H1 (cell line): ENCODE results near the gene COL20A1. TPM values are rescaled to one million over a fixed set of nuclear protein-coding genes. Genes with fewer than 3 reads are reported as not detected.

Experiments used
- CTCF ChIA-PET: fragments of 300-600 bp; sonication (Branson Sonifier 250); formaldehyde crosslinking; loops from one replicate; lab custom pipeline; 2021; ENCODE audit not compliant: partially characterized antibody; lab: Charles Lee
- POLR2A ChIA-PET: fragments of 300-600 bp; sonication (Branson Sonifier 250); formaldehyde crosslinking; loops from one replicate; lab custom pipeline; 2021; ENCODE audit warnings: inconsistent platforms; ENCODE audit not compliant: partially characterized antibody; lab: Charles Lee
- DNase-seq, 2 experiments: peaks; one replicate each; pipeline versions ENCODE4 v3.0.0 to v3.0.0-alpha.2; 2010 to 2022; ENCODE audit warnings: low spot score in 2 of 2, low read depth in 1 of 2, mixed read lengths in 1 of 2
- FAIRE-seq: peaks from 2 replicates; lab custom pipeline; 2011; peaks lifted over from hg19 to GRCh38; lab: Jason Lieb, UNC
- H2AFZ ChIP-seq: 2 replicates; pipeline ENCODE4 v1.8.1; 2012; ENCODE audit warnings: low read length, inconsistent platforms
- H2AK5ac ChIP-seq: 2 replicates; pipeline ENCODE4 v1.6.1; 2013; ENCODE audit warnings: low read depth, low read length
- H2BK120ac ChIP-seq: replicated peaks from 2 replicates; pipeline ENCODE3; 2013; ENCODE audit warnings: low read depth, low read length, inconsistent platforms
- H2BK12ac ChIP-seq: 2 replicates; pipeline ENCODE4 v1.6.1; 2013; ENCODE audit warnings: low read depth, low read length
- H2BK15ac ChIP-seq: 2 replicates; pipeline ENCODE4 v1.6.1; 2013; ENCODE audit warnings: low read length
- H2BK20ac ChIP-seq: 2 replicates; pipeline ENCODE4 v1.6.1; 2013; ENCODE audit warnings: low read length
- H2BK5ac ChIP-seq: 2 replicates; pipeline ENCODE4 v1.6.1; 2013; ENCODE audit warnings: low read depth, low read length
- H3K14ac ChIP-seq: 2 replicates; pipeline ENCODE4 v1.6.1; 2013; ENCODE audit warnings: inconsistent platforms; ENCODE audit not compliant: insufficient read length
- H3K18ac ChIP-seq: 2 replicates; pipeline ENCODE4 v1.6.1; 2013; ENCODE audit warnings: low read length; ENCODE audit errors: extremely low read depth
- H3K23ac ChIP-seq: 2 replicates; pipeline ENCODE4 v1.6.1; 2013; ENCODE audit warnings: inconsistent platforms; ENCODE audit not compliant: insufficient read length
- H3K23me2 ChIP-seq: 2 replicates; pipeline ENCODE4 v1.6.1; 2013; ENCODE audit warnings: low read depth, low read length
- H3K27ac ChIP-seq: 2 replicates; pipeline ENCODE4 v1.6.1; 2011; ENCODE audit warnings: low read depth, low read length, inconsistent platforms
- H3K27me3 ChIP-seq, 4 experiments: replicated peaks in 1 of 4; 1 replicate in 1 of 4; 2 replicates in 3 of 4; pipeline versions ENCODE4 v1.6.1 to v1.8.1; 2011 to 2013; ENCODE audit warnings: low read length in 3 of 4, mild to moderate bottlenecking in 3 of 4, inconsistent platforms in 2 of 4, mixed read lengths in 2 of 4, moderate library complexity in 1 of 4; ENCODE audit not compliant: control insufficient read depth in 3 of 4, insufficient read depth in 3 of 4; ENCODE audit errors: extremely low read depth in 1 of 4
- H3K36me3 ChIP-seq, 4 experiments: 2 replicates each; pipeline versions ENCODE4 v1.6.1 to v1.8.1; 2011 to 2013; ENCODE audit warnings: mild to moderate bottlenecking in 4 of 4, low read length in 3 of 4, moderate library complexity in 2 of 4, control low read depth in 1 of 4, inconsistent platforms in 1 of 4; ENCODE audit not compliant: insufficient read depth in 4 of 4, control insufficient read depth in 2 of 4
- H3K4ac ChIP-seq: replicated peaks from 2 replicates; pipeline ENCODE3; 2013; ENCODE audit warnings: low read length, low read depth, mixed read lengths, inconsistent platforms; ENCODE audit not compliant: insufficient read length
- H3K4me1 ChIP-seq, 4 experiments: replicated peaks in 1 of 4; 1 replicate in 1 of 4; 2 replicates in 3 of 4; pipeline versions ENCODE4 v1.6.1 to v1.8.1; 2011 to 2013; ENCODE audit warnings: low read length in 3 of 4, inconsistent platforms in 2 of 4, mixed read lengths in 1 of 4; ENCODE audit not compliant: insufficient read depth in 4 of 4, control insufficient read depth in 3 of 4
- H3K4me2 ChIP-seq, 2 experiments: 2 replicates each; pipeline versions ENCODE4 v1.6.1 to v1.8.1; 2011 to 2013; ENCODE audit warnings: low read depth in 2 of 2, low read length in 2 of 2, control low read depth in 1 of 2, inconsistent platforms in 1 of 2, mild to moderate bottlenecking in 1 of 2; ENCODE audit not compliant: insufficient read depth in 1 of 2
- H3K4me3 ChIP-seq, 4 experiments: fragments of 200-600, 300-600 bp in 1 of 4; sonication (generic), shearing (Covaris generic), sonication (Bioruptor Twin) in 1 of 4; 2 replicates each; pipeline versions ENCODE4 v1.5.1 to v1.8.1; 2011 to 2016; ENCODE audit warnings: low read length in 4 of 4, low read depth in 3 of 4, control low read depth in 2 of 4, inconsistent platforms in 2 of 4, mild to moderate bottlenecking in 2 of 4, mixed read lengths in 1 of 4, moderate library complexity in 1 of 4; ENCODE audit not compliant: insufficient read depth in 2 of 4; ENCODE audit errors: extremely low read depth in 1 of 4
- H3K56ac ChIP-seq: replicated peaks from 2 replicates; pipeline ENCODE3; 2013; ENCODE audit warnings: low read depth, mild to moderate bottlenecking, mixed read lengths, low read length, inconsistent platforms; ENCODE audit not compliant: insufficient read length
- H3K79me1 ChIP-seq: 2 replicates; pipeline ENCODE4 v1.6.1; 2013; ENCODE audit warnings: low read depth, low read length, control low read depth
- H3K79me2 ChIP-seq, 2 experiments: 2 replicates each; pipeline versions ENCODE4 v1.6.1 to v1.8.1; 2012 to 2013; ENCODE audit warnings: low read length in 2 of 2, mild to moderate bottlenecking in 2 of 2, inconsistent platforms in 1 of 2; ENCODE audit not compliant: insufficient read depth in 2 of 2, control insufficient read depth in 1 of 2
- H3K9ac ChIP-seq, 4 experiments: replicated peaks in 1 of 4; 1 replicate in 1 of 4; 2 replicates in 3 of 4; pipeline versions ENCODE4 v1.6.1 to v1.8.1; 2011 to 2013; ENCODE audit warnings: low read depth in 3 of 4, low read length in 3 of 4, control low read depth in 2 of 4, mild to moderate bottlenecking in 2 of 4, moderate library complexity in 2 of 4, inconsistent platforms in 1 of 4; ENCODE audit errors: extremely low read depth in 1 of 4
- H3K9me3 ChIP-seq, 2 experiments: 2 replicates each; pipeline versions ENCODE4 v1.6.1 to v1.8.1; 2012 to 2013; ENCODE audit warnings: mild to moderate bottlenecking in 2 of 2, moderate library complexity in 2 of 2, control low read depth in 1 of 2, inconsistent platforms in 1 of 2, low read depth in 1 of 2, low read length in 1 of 2, mixed read lengths in 1 of 2; ENCODE audit not compliant: insufficient read depth in 2 of 2
- H4K20me1 ChIP-seq, 2 experiments: replicated peaks in 1 of 2; 2 replicates each; pipeline versions ENCODE3 to v1.8.1; 2011 to 2013; ENCODE audit warnings: inconsistent platforms in 2 of 2, low read length in 2 of 2, mild to moderate bottlenecking in 1 of 2; ENCODE audit not compliant: insufficient read depth in 2 of 2, control insufficient read depth in 1 of 2
- H4K5ac ChIP-seq: 2 replicates; pipeline ENCODE4 v1.6.1; 2013; ENCODE audit warnings: low read length, low read depth, mixed read lengths, inconsistent platforms; ENCODE audit not compliant: insufficient read length
- H4K8ac ChIP-seq: 2 replicates; pipeline ENCODE4 v1.8.0; 2013; ENCODE audit warnings: mild to moderate bottlenecking, moderate library complexity, low read length, inconsistent platforms; ENCODE audit not compliant: insufficient read depth; ENCODE audit errors: extremely low read depth
- H4K91ac ChIP-seq: replicated peaks from 2 replicates; pipeline ENCODE3; 2013; ENCODE audit warnings: low read length, mixed read lengths, inconsistent platforms; ENCODE audit not compliant: insufficient read length
- BRCA1 ChIP-seq: IDR thresholded peaks from 2 replicates; pipeline ENCODE4 v1.6.1; 2012; ENCODE audit warnings: low read depth, low read length, improper control_type of control experiment
- CEBPB ChIP-seq: IDR thresholded peaks from 2 replicates; pipeline ENCODE4 v1.6.1; 2012; ENCODE audit warnings: low read depth, low read length
- CREB1 ChIP-seq: IDR thresholded peaks from 2 replicates; pipeline ENCODE4 v1.6.1; 2012; ENCODE audit warnings: inconsistent platforms
- GTF2F1 ChIP-seq: IDR thresholded peaks from 2 replicates; pipeline ENCODE4 v1.6.1; 2012; ENCODE audit warnings: low read depth, low read length, improper control_type of control experiment, borderline replicate concordance
- HDAC6 ChIP-seq: IDR thresholded peaks from one replicate; pipeline ENCODE4 v1.7.1; 2012; ENCODE audit warnings: low read depth, mild to moderate bottlenecking, inconsistent platforms, low read length, moderate library complexity
- JUN ChIP-seq: IDR thresholded peaks from 2 replicates; pipeline ENCODE4 v1.6.1; 2011; ENCODE audit warnings: low read depth, mild to moderate bottlenecking, improper control_type of control experiment, low read length
- JUND ChIP-seq: IDR thresholded peaks from 2 replicates; pipeline ENCODE4 v1.6.1; 2011; ENCODE audit warnings: mild to moderate bottlenecking, improper control_type of control experiment, low read length
- KDM5A ChIP-seq: fragments of 200-600 bp; IDR thresholded peaks from 2 replicates; pipeline ENCODE4 v1.7.1; 2012; ENCODE audit warnings: mild to moderate bottlenecking, low read length, inconsistent platforms, mixed read lengths
- NANOG ChIP-seq: IDR thresholded peaks from 2 replicates; pipeline ENCODE4 v1.6.1; 2011; ENCODE audit warnings: low read length, low read depth, mild to moderate bottlenecking, inconsistent platforms; ENCODE audit not compliant: insufficient read depth, poor library complexity, severe bottlenecking
- POU5F1 ChIP-seq: IDR thresholded peaks from 2 replicates; pipeline ENCODE4 v1.6.1; 2011; ENCODE audit warnings: low read depth, mild to moderate bottlenecking, low read length, moderate library complexity
- SAP30 ChIP-seq: fragments of 300-600 bp; sonication (generic); IDR thresholded peaks from 2 replicates; pipeline ENCODE4 v1.7.1; 2012; ENCODE audit warnings: low read length, moderate library complexity, mild to moderate bottlenecking, inconsistent platforms; ENCODE audit not compliant: insufficient read depth, insufficient replicate concordance
- SIRT6 ChIP-seq: IDR thresholded peaks from one replicate; pipeline ENCODE4 v1.7.1; 2012; ENCODE audit warnings: low read length, inconsistent platforms
- SP2 ChIP-seq: IDR thresholded peaks from 2 replicates; pipeline ENCODE4 v1.6.1; 2012; ENCODE audit warnings: mild to moderate bottlenecking, low read length, inconsistent platforms
- SUZ12 ChIP-seq: fragments of 200-600 bp; sonication (generic); IDR thresholded peaks from 2 replicates; pipeline ENCODE4 v1.6.1; 2012; ENCODE audit warnings: mild to moderate bottlenecking, inconsistent platforms, low read length, moderate library complexity, mixed read lengths
- WGBS, 2 experiments: shearing (Covaris generic) in 1 of 2; methylation state at CpG; one replicate each; pipeline versions ENCODE4 v1.1.6 to v1.1.7; 2013 to 2015; ENCODE audit warnings: low lambda C conversion rate in 2 of 2, mixed read lengths in 2 of 2, inconsistent platforms in 1 of 2, low coverage in 1 of 2, missing lambda C conversion rate in 1 of 2; ENCODE audit not compliant: insufficient replicate concordance in 2 of 2, insufficient coverage in 1 of 2, insufficient read length in 1 of 2; ENCODE audit errors: extremely low coverage in 1 of 2, missing lambda C conversion rate in 1 of 2; 5-methylcytosine and 5-hydroxymethylcytosine counted together
- polyA plus RNA-seq, 7 experiments: library from polyadenylated mRNA; depleted of rRNA in 3 of 7; stranded (reverse) in 5 of 7; unstranded in 2 of 7; fragments of >200 nt in 5 of 7; fragments of 200-250 nt in 2 of 7; gene quantifications; 1 replicate in 5 of 7; 2 replicates in 1 of 7; 4 replicates in 1 of 7; pipeline versions ENCODE4 v1.2.1 to v1.2.3, GENCODE V29; 2011 to 2013; ENCODE audit warnings: missing spikeins in 2 of 7, mixed read lengths in 2 of 7
- total RNA-seq: library from RNA; stranded (reverse); fragmentation: NEBNext Ultra II Directional; extraction: Animal tissue kit (Norgen Biotek cat#: 25700); gene quantifications from 2 replicates; pipeline ENCODE4 v1.2.1, GENCODE V29; 2021

Gene COL20A1
- total and polyA plus RNA-seq, 2 of the 8 experiments (the other 6 are each of a cell fraction or from before 2014, with no cell fraction given), result 0.19 to 0.21 TPM

- FAIRE-seq (no peak), DNase-seq (no peak)
- no peak overlapping the region for H3K14ac ChIP-seq
- H3K4ac ChIP-seq, result no peak overlapping the region
- no peak overlapping the region for H3K4me3 ChIP-seq
- H3K79me1 ChIP-seq, result no peaks in the 10 kb centered on the region
- no peaks in the 10 kb centered on the region for H4K20me1 ChIP-seq
- no peak overlapping the region; the same call in 1 of the 2 replicates for H2AFZ ChIP-seq
- H2BK12ac ChIP-seq, result no peak overlapping the region
- peak overlapping the region; percentile 85 for H4K8ac ChIP-seq
- H3K4me1 ChIP-seq, result no peaks in the 10 kb centered on the region; a peak in 1 of 7 replicates
- no peak overlapping the region for H3K27ac ChIP-seq
- no peak overlapping the region for H4K5ac ChIP-seq
- H3K79me2 ChIP-seq, result no peaks in the 10 kb centered on the region
- no peak overlapping the region for H3K4me2 ChIP-seq
- no peak overlapping the region for H3K9ac ChIP-seq
- ChIA-PET CTCF (interaction anchor here (0.7 to 6.6 kb wide), 5 partner anchors 13 to 101 kb away, joined by 3 to 45 read pairs (median 4); no protein-coding TSS in a partner anchor), POLR2A (interaction anchor here (1.1 kb wide), 1 partner anchor 9 kb away, joined by 3 read pairs; no protein-coding TSS in a partner anchor)
- H3K27me3 ChIP-seq, result no peaks in the 10 kb centered on the region
- H2BK20ac ChIP-seq, result no peak overlapping the region
- peaks cover 0 to 5% of the 10 kb centered on the region in 2 experiments; a peak in 1 of 4 replicates for H3K9me3 ChIP-seq
- H3K23ac ChIP-seq, result no peak overlapping the region
- no peak overlapping the region for H2BK120ac ChIP-seq
- 94% methylated on average over 16 of the region's 34 CpGs; no CpG with 5 or more reads in 1 of the 2 experiments for WGBS, 2 experiments
- H2BK15ac ChIP-seq, result no peak overlapping the region
- no peak overlapping the region for H4K91ac ChIP-seq
- no peaks in the 10 kb centered on the region for H3K23me2 ChIP-seq
- no peak overlapping the region for H3K18ac ChIP-seq
- H3K56ac ChIP-seq, result no peak overlapping the region
- no peak overlapping the region for H2BK5ac ChIP-seq
- no peak overlapping the region for H2AK5ac ChIP-seq
- H3K36me3 ChIP-seq, result no peaks in the 10 kb centered on the region
- TF ChIP-seq POU5F1, result no peak
- TF ChIP-seq CEBPB, result no peak
- TF ChIP-seq BRCA1, result no peak
- no peak for TF ChIP-seq NANOG
- TF ChIP-seq SAP30, result no peak
- no peak for TF ChIP-seq CREB1
- TF ChIP-seq KDM5A, result no peak
- TF ChIP-seq HDAC6, result no peak
- TF ChIP-seq JUN, result no peak
- no peak for TF ChIP-seq SUZ12
- TF ChIP-seq GTF2F1, result no peak
- TF ChIP-seq JUND, result no peak
- TF ChIP-seq SIRT6, result no peak
- TF ChIP-seq SP2, result no peak
These were observed 29.4 kb downstream of the COL20A1 start for GRCh38 chr20:63322146-63322932.
